ENCODE results near the gene DNASE2.

Gene DNASE2

DNA sequence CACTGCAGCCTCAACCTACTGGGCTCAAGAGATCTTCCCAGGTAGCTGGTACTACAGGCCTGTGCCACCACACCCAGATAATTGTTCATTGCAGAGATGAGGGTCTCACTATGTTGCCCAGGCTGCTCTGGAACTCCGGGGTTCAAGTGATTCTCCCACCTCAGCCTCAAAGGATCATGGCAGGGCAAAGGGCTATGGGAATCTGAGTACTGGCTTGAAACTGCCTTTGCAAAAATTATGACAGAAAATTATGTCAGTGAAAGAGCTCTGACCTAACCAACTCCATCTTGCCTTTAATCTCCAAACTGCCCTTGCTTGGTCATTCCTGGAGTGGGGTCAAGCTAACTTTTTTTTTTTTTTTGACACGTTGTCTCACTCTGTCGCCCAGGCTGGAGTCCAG is 1.3 kb upstream of the DNASE2 start:
- peak overlapping the region; percentile 85 to 88 for H3K4me3 Mint-ChIP-seq
- peaks cover 35% of the 10 kb centered on the region for H3K36me3 Mint-ChIP-seq (ENCODE audit: insufficient read depth)
- DNase-seq, result no peak
- no peak for ATAC-seq (replicated peaks)
- H3K27ac Mint-ChIP-seq, result peak overlapping the region; percentile 79 to 94
- H3K4me1 Mint-ChIP-seq (ENCODE audit: low read depth in 2 of 2), result peaks cover 33% of the 10 kb centered on the region in 2 donors
- H3K9me3 Mint-ChIP-seq, result no peaks in the 10 kb centered on the region
- no peaks in the 10 kb centered on the region for H3K27me3 Mint-ChIP-seq

DNA sequence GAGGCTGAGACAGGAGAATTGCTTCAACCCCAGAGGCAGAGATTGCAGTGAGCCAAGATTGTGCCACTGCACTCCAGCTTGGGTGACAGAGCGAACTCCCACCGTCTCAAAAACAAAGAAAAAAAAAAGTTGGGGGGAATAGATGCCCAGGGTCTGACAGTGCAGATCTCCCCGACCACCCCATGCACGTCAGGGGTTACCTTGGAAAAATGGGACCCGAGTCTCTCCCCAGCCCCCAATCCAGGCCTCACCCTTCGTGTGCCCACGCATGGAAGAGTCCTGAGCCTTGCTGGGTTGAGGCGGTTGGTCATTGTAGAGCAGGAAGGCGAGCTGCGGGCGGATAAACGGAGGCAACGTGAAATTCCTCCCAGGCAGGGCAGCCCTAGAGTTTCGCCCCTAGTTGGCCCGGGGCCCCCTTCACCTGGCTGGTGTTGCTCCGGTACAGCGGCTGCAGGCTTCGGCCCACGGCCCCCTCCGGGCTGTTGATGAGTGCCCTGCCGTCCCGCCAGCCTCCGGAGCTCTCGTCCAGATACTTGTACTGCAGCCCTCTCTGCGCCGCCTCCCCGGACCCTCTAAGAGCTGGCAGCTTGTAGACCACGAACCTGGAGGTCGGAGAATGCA is 588 bp downstream of the DNASE2 start:
- H3K27me3 Mint-ChIP-seq, result no peaks in the 10 kb centered on the region
- peaks cover 46% of the 10 kb centered on the region for H3K36me3 Mint-ChIP-seq (ENCODE audit: insufficient read depth)
- DNase-seq, result peak in 1 of 3 experiments; percentile 19
- peaks cover 29 to 30% of the 10 kb centered on the region in 2 donors for H3K4me1 Mint-ChIP-seq (ENCODE audit: low read depth in 2 of 2)
- ATAC-seq (replicated peaks), result no peak
- no peaks in the 10 kb centered on the region for H3K9me3 Mint-ChIP-seq
- peak overlapping the region; percentile 79 to 94 for H3K27ac Mint-ChIP-seq
- H3K4me3 Mint-ChIP-seq, result peak overlapping the region; percentile 85 to 88

DNA sequence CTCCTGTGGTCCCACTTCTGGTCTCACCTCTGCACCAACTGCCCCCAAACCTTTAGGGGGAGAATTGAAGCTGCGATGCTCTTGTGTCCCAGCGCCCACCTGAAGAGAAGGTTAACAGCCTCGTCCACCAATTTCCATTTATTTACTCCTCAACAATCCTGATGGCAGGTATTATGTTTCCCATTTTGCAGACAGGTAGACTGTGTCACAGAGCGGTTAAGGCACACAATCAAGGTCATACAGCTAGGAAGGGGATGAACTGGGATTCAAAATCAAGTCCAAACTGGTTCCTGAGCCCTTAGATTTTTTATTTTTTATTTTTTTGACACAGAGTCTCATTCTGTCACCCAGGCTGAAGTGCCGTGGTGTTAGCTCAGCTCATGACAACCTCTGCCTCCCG is 6.2 kb downstream of the DNASE2 start:
- no peak for DNase-seq
- Mint-ChIP-seq H3K4me3 (no peak overlapping the region), H3K36me3 (ENCODE audit: insufficient read depth) (peaks cover 52% of the 10 kb centered on the region), H3K9me3 (no peaks in the 10 kb centered on the region), H3K4me1 (ENCODE audit: low read depth in 2 of 2) (peaks cover 11 to 14% of the 10 kb centered on the region in 2 donors), H3K27me3 (no peaks in the 10 kb centered on the region), H3K27ac (no peak overlapping the region)
- ATAC-seq (replicated peaks), result no peak

DNA sequence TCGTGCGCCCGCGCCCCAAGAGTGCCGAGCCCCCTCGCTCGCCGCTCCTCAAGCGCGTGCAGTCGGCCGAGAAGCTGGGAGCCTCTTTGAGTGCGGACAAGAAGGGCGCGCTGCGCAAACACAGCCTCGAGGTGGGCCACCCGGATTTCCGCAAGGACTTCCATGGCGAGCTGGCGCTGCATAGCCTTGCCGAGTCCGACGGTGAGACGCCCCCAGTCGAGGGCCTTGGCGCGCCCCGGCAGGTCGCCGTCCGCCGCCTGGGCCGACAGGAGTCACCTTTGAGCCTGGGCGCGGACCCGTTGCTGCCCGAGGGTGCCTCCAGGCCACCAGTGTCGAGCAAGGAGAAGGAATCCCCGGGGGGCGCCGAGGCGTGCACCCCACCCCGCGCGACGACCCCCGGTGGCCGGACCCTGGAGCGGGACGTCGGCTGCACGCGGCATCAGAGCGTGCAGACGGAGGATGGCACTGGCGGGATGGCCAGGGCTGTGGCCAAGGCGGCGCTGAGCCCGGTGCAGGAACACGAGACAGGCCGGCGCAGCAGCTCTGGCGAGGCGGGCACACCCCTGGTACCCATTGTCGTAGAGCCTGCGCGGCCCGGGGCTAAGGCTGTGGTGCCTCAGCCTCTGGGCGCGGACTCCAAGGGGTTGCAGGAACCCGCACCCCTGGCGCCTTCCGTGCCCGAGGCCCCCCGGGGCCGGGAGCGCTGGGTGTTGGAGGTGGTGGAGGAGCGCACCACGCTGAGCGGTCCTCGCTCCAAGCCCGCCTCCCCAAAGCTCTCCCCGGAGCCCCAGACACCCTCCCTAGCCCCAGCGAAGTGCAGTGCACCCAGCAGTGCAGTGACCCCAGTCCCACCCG is 7.1 kb downstream of the DNASE2 start:
- no peaks in the 10 kb centered on the region for H3K9me3 Mint-ChIP-seq
- DNase-seq (no peak), ATAC-seq (replicated peaks) (no peak)
- H3K27ac Mint-ChIP-seq, result no peak overlapping the region
- H3K4me3 Mint-ChIP-seq, result peak overlapping the region in 1 of 2 donors; percentile 68
- H3K36me3 Mint-ChIP-seq (ENCODE audit: insufficient read depth), result peaks cover 45% of the 10 kb centered on the region
- no peaks in the 10 kb centered on the region for H3K27me3 Mint-ChIP-seq
- peaks cover 5 to 6% of the 10 kb centered on the region in 2 donors for H3K4me1 Mint-ChIP-seq (ENCODE audit: low read depth in 2 of 2)

DNA sequence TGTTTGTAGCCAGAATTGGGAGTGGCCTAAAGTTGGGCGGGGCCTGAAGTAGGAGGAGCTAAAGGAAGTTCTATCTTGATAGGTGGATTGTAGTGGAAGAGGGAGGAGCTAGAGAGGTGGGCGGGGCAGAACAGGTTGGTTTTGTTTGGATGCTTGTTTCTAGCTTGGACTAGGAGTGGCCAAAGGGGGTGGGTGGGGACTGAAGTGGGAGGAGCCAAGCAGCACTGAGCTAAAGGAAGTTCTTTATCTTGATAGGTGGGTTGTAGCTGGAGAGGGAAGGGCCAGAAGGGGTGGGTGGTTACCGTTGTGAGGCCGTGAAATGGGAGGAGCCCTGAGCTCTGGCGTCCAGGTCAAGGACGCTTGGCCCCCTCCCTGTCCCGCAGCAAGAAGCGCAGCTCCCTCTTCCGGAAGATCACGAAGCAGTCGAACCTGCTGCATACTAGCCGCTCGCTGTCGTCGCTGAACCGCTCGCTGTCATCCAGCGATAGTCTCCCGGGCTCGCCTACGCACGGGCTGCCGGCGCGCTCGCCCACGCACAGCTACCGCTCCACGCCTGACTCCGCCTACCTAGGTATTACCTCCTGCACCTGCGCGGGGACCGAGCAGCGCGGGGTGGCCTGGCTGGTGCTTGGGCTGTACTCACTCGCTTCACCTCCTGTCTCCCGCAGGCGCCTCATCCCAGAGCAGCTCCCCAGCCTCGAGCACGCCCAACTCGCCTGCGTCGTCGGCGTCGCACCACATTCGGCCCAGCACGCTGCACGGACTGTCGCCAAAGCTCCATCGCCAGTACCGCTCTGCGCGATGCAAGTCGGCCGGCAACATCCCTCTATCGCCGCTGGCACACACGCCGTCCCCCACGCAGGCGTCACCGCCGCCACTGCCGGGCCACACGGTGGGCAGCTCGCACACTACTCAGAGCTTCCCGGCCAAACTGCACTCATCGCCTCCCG is 8.0 kb downstream of the DNASE2 start:
- Mint-ChIP-seq H3K4me1 (ENCODE audit: low read depth in 2 of 2) (peaks cover 0 to 2% of the 10 kb centered on the region in 2 donors), H3K9me3 (no peaks in the 10 kb centered on the region), H3K4me3 (peak overlapping the region; percentile 37 to 68), H3K27me3 (no peaks in the 10 kb centered on the region), H3K36me3 (ENCODE audit: insufficient read depth) (peaks cover 36% of the 10 kb centered on the region), H3K27ac (no peak overlapping the region)
- ATAC-seq (replicated peaks) (peak; percentile 80), DNase-seq (peak; percentile 50 to 61 (median 54))

DNA sequence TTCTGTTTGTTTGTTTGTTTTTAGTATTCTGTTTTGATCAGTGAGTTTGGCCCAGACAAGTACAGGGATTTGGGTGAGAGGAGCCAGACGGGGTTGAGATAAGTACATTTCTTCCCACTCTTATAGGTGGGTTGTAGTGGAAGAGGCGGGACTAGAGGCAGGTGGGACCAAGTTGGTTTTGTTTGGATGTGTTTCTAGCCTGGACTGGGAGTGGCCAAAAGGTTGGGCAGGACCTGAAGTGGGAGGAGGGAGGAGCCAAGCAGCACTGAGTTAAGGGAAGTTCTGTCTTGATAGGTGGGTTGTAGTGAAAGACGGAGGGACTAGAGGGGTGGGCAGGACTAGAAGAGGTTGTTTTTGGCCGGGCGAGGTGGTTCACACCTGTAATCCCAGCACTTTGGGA is 9.0 kb downstream of the DNASE2 start:
- H3K27ac Mint-ChIP-seq, result no peak overlapping the region
- peaks cover 0 to 3% of the 10 kb centered on the region in 2 donors for H3K27me3 Mint-ChIP-seq
- no peaks in the 10 kb centered on the region for H3K9me3 Mint-ChIP-seq
- peak overlapping the region in 1 of 2 donors; percentile 53 for H3K4me3 Mint-ChIP-seq
- peaks cover under 1 to 4% of the 10 kb centered on the region in 2 donors for H3K4me1 Mint-ChIP-seq (ENCODE audit: low read depth in 2 of 2)
- peaks cover 29% of the 10 kb centered on the region for H3K36me3 Mint-ChIP-seq (ENCODE audit: insufficient read depth)
- no peak for ATAC-seq (replicated peaks)
- no peak for DNase-seq

DNA sequence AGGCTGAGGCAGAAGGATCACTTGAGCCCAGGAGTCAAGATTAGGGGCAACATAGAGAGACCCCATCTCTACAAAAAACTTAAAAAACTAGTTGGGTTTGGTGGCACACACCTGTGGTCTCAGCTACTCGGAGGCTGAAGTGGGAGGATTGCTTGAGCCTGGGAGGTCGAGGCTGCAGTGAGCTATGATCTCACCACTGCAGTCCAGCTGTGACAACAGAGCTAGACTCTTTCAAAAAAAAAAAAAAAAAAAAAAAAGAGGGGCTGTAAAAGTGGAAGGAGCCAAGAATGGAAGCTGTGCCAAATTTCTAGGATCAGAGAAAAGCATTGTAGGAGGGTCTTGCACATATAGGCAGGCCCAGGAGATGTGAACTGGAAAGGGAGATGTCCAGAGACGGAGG is 9.6 kb downstream of the DNASE2 start:
- ATAC-seq (replicated peaks) (no peak), DNase-seq (no peak)
- H3K9me3 Mint-ChIP-seq, result no peaks in the 10 kb centered on the region
- H3K36me3 Mint-ChIP-seq (ENCODE audit: insufficient read depth), result peaks cover 25% of the 10 kb centered on the region
- H3K27me3 Mint-ChIP-seq, result peaks cover 0 to 8% of the 10 kb centered on the region in 2 donors
- H3K4me1 Mint-ChIP-seq (ENCODE audit: low read depth in 2 of 2), result peaks cover 6 to 7% of the 10 kb centered on the region in 2 donors
- no peak overlapping the region for H3K4me3 Mint-ChIP-seq
- H3K27ac Mint-ChIP-seq, result no peak overlapping the region

DNA sequence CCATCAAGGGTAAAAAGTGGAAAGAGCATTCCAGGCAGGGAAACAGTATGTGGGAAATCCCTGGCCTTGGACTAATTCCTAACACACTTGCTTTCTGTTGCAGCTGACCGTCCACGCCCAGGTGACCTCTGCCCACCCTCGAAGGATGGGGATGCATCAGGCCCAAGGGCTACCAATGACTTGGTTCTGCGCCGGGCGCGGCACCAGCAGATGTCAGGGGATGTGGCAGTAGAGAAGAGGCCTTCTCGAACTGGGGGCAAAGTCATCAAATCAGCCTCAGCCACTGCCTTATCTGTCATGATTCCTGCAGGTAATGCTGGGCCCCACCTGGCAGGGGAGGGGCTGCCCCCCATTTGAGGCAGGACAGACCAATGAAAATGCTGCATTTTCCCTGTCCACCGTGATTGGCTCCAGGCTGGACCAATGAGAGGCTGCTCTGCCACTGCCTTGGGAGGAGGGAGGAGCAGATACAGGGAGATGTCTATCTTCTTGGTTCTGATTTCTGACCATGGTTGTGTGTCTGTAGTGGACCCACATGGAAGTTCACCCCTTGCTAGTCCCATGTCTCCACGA is 12.6 kb downstream of the DNASE2 start:
- no peak overlapping the region for H3K4me3 Mint-ChIP-seq
- H3K27ac Mint-ChIP-seq, result no peak overlapping the region
- H3K36me3 Mint-ChIP-seq (ENCODE audit: insufficient read depth), result peaks cover 15% of the 10 kb centered on the region

DNA sequence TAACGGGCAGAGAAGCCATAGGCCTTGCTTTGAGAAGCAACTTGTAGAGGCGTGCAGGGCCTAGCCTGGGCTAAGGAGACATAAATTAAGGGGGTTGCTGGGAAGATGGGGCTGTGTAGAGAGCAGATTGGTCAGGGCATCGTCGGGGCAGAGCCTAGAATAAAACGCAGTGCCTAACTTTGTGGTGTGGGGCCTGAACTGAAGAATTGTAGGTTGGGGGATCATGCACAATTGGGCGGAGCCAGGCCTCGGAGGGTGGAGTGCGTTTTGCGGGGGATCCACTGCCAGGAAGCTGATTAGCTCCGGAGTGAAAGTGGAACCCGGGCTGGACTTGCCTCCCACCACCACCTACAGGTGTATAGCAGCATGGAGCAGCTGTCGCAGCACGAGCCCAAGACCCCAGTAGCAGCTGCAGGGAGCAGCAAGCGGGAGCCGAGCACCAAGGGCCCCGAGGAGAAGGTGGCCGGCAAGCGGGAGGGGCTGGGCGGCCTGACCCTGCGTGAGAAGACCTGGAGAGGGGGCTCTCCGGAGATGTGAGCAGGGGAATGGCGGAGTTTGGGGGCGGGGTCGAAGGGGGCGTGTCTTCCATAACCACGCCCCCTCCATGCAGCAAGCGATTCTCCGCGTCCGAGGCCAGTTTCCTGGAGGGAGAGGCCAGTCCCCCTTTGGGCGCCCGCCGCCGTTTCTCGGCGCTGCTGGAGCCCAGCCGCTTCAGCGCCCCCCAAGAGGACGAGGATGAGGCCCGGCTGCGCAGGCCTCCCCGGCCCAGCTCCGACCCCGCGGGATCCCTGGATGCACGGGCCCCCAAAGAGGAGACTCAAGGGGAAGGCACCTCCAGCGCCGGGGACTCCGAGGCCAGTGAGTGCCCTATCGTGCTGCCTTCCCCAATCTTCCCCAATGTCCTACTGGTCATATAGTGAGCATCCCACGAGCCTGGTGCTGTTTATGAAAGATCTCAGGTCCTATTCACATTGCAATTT is 13.8 kb downstream of the DNASE2 start:
- Mint-ChIP-seq H3K4me1 (ENCODE audit: low read depth in 2 of 2) (peaks cover 8 to 11% of the 10 kb centered on the region in 2 donors), H3K27ac (no peak overlapping the region), H3K4me3 (peak overlapping the region; percentile 66 to 73), H3K27me3 (peaks cover 8 to 32% of the 10 kb centered on the region in 2 donors), H3K9me3 (no peaks in the 10 kb centered on the region), H3K36me3 (ENCODE audit: insufficient read depth) (peaks cover 7% of the 10 kb centered on the region)
- ATAC-seq (replicated peaks), result peak; percentile 66
- peak in 2 of 3 experiments; percentile 23 to 36 for DNase-seq

More for the DNA sequence above, 12.6 kb downstream of the DNASE2 start:
- Mint-ChIP-seq H3K27me3 (peaks cover 8 to 32% of the 10 kb centered on the region in 2 donors), H3K9me3 (no peaks in the 10 kb centered on the region), H3K4me1 (ENCODE audit: low read depth in 2 of 2) (peaks cover 8 to 11% of the 10 kb centered on the region in 2 donors)
- DNase-seq (no peak), ATAC-seq (replicated peaks) (no peak)

DNA sequence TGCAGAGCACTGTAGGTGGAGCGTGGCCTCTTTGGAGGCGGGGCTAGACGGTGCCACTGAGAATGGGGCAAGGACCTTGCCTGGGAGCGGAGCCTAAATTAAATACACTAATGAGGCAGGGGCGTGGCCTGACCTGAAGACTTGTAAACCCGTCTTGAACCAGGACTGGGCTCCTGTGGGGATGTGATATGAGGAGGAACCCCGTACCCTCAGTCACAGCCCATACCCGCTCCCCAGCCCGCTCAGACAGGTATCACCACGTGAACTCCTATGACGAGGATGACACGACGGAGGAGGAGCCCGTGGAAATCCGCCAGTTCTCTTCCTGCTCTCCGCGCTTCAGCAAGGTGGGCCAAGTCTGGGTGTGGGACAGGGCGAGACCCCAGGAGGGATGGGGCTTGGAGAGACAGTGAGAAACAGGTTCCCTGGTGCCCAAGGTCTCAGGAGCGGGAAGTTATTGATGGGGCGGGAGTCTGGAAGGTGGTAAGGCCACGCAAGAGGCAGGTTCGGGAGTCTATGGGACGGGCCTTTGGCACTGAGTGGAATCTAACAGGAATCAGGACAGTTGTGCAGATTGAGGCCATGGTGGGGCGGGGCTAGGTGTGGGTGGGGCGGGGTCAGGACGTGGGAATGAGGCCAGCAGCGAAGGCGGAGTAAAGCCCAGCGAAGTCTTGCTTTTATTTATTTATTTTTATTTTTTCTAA is 14.7 kb downstream of the DNASE2 start:
- H3K9me3 Mint-ChIP-seq, result no peaks in the 10 kb centered on the region
- DNase-seq (no peak), ATAC-seq (replicated peaks) (no peak)
- peaks cover 8% of the 10 kb centered on the region in 2 donors for H3K4me1 Mint-ChIP-seq (ENCODE audit: low read depth in 2 of 2)
- peaks cover 8 to 32% of the 10 kb centered on the region in 2 donors for H3K27me3 Mint-ChIP-seq
- peaks cover 7% of the 10 kb centered on the region for H3K36me3 Mint-ChIP-seq (ENCODE audit: insufficient read depth)
- no peak overlapping the region for H3K27ac Mint-ChIP-seq
- H3K4me3 Mint-ChIP-seq, result peak overlapping the region; percentile 66 to 73

DNA sequence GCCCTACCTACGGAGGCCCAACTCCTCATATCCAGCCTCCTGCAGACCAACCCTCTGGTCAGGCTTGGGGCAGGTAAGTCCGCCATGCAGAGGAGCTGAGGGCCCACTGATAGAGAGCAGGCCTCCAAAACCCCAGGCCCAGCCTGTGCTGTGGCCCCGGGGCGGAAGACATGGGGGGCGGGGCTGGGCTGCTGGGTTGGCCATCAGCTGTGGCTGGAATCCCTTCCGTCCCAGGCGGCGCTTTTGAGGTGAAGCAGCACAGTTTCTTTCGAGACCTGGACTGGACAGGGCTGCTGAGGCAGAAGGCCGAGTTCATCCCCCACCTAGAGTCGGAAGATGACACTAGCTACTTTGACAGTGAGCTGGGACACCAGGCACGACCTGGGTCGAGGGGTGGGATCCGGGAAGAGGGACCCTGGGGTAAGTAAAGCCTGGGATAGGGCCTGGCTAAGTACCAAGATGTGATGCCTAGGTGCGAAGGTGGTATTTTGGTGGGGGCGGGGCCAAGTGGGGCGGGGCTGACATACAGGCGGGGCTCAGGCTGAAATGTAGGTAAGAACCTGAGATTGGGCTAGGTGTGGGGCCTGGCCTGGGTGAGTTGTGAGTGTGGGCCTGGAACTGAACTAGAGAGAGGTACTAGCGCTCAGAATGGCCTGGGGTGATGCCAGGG is 15.4 kb downstream of the DNASE2 start:
- Mint-ChIP-seq H3K36me3 (ENCODE audit: insufficient read depth) (peaks cover 7% of the 10 kb centered on the region), H3K27me3 (peaks cover 8 to 37% of the 10 kb centered on the region in 2 donors), H3K9me3 (no peaks in the 10 kb centered on the region), H3K4me3 (peak overlapping the region; percentile 66 to 73), H3K27ac (no peak overlapping the region), H3K4me1 (ENCODE audit: low read depth in 2 of 2) (peaks cover 8% of the 10 kb centered on the region in 2 donors)
- DNase-seq (no peak), ATAC-seq (replicated peaks) (no peak)
